ENCODE data around the gene INVS.

- no peak for TF ChIP-seq EZH2 (IDR thresholded peaks at IDR 0.05; ENCODE audit: low read depth, unreplicated experiment)
- no peak for TF ChIP-seq CTCF (conservative IDR thresholded peaks at IDR 0.05; ENCODE audit: low read depth in 2 of 2)
- no peak for TF ChIP-seq POLR2AphosphoS5 (IDR thresholded peaks at IDR 0.05; ENCODE audit: low read depth)
- no peak for TF ChIP-seq REST (IDR thresholded peaks at IDR 0.05; ENCODE audit: unreplicated experiment)
Observed at GRCh38 chr9:100083448-100084127, 15.5 kb upstream of the INVS start.

Measured in GM23338 (cell line).